ENCODE measurements around the gene MYL11. TPM values are rescaled to one million over a fixed set of nuclear protein-coding genes. Genes with fewer than 3 reads are reported as not detected.

MYL11 gene, protein sequence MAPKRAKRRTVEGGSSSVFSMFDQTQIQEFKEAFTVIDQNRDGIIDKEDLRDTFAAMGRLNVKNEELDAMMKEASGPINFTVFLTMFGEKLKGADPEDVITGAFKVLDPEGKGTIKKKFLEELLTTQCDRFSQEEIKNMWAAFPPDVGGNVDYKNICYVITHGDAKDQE
- total RNA-seq = not detected in 2 replicates

DNA sequence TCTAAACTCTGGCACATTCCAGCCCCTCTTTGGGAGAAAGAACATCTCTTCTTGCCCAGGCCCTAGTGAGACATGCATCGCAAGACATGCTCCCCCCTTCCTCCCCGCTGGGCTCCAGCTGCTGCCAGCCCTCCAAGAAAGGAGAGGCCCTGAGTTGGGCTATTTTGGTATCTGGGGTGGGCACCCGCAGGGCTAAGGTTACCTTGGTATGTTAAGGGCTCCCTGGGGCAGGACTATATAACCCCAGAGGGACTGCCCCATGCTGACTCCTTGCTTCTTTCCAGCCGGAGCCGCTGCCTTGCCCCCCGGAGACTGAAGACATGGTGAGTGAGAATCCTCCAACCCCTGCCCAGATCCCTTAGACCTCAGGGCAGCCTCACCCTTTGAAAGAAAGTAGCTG is at the start of gene MYL11:
TSS of gene MYL11 (plus strand) at position 265 of the 400 bp plus-strand sequence. CDS start at position 321, 56 bp downstream.

GRCh38 chr16:30355144-30355953 is 19.3 kb upstream of the MYL11 start, which contains the start of gene CD2BP2:
Gene CD2BP2 (minus strand): TSS chr16:30355308. CDS start chr16:30354681, 627 bp downstream.

DNA sequence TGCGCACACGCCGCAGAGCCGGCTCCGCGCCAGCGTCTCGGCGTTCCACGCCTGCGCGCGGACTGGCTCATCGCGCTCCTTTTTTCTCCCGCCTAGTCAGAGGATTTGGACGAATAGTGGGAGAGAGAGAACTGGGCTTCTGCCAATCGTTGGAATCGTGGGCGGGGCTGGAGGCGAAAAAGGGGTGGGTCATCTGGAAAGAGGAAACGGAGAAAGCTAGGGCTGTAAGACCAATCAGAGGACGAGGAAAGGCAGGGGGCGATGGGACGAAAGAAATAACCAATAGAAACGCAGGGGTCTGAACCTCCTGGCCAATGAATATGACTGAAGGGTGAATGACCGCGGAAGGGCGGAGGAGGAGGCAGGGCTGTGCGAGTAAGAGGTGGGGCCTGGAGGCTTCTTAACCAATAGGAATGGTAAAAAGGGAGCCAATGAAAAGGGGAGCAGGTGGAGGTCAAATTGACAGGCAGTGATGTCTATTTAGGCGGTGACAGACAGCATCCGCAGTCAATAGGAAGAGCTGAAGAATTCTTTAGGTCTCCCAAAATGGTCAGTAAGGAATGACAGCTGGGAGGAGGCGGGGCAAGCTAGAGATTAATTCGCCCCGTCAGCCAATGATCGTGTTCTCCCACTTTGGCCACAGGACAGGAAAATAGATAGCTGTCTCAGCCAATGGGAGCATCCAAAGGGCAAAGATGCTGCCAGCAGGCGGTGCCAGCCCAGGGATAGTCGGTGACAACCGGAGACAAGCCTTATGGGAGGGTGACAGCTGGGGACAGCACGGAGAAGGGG is 4.0 kb upstream of the MYL11 start, which contains the start of gene TBC1D10B:
TSS of gene TBC1D10B (minus strand) at position 39 of the 792 bp plus-strand sequence. CDS start 311 bp downstream, outside the sequence.

DNA sequence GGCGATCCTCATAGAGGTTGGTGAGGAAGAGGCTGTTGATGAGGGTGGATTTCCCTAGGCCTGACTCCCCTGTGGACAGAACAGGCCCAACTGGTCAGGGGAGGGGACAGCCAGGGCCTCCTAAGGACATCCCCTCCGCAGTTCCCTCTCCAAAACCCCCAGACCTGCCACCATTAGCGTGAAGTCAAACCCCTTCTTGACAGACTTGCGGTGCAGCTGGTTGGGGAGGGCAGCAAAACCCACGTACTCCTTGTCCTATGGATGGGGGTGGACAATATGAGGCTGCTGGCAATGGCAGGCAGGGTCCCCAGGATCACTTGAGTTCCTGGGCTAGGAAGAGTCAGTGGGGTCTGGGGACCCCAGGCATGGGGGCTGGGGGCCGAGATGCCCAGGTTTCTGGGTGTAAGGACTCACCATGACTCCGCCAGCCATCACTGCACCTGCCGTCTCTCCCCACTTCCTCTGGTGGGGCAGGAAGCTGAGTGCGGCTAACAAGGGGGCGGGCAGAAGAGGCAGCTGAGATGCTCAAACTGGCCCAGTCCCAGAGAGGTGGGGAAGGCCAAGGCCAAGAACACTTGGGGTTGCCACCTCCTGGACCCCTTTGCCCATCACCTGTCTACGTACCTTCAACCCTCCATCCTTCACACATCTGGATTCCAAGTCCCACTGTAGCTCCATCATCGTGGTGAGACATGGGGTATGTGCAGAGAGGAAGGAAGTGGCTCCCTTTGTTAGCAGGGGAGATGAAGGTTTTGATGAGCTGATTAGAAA is 7.7 kb downstream of the MYL11 start, which contains the start of gene SEPTIN1:
TSS of gene SEPTIN1 (minus strand) at position 451 of the 771 bp plus-strand sequence. CDS start at position 432, 19 bp downstream.

DNA sequence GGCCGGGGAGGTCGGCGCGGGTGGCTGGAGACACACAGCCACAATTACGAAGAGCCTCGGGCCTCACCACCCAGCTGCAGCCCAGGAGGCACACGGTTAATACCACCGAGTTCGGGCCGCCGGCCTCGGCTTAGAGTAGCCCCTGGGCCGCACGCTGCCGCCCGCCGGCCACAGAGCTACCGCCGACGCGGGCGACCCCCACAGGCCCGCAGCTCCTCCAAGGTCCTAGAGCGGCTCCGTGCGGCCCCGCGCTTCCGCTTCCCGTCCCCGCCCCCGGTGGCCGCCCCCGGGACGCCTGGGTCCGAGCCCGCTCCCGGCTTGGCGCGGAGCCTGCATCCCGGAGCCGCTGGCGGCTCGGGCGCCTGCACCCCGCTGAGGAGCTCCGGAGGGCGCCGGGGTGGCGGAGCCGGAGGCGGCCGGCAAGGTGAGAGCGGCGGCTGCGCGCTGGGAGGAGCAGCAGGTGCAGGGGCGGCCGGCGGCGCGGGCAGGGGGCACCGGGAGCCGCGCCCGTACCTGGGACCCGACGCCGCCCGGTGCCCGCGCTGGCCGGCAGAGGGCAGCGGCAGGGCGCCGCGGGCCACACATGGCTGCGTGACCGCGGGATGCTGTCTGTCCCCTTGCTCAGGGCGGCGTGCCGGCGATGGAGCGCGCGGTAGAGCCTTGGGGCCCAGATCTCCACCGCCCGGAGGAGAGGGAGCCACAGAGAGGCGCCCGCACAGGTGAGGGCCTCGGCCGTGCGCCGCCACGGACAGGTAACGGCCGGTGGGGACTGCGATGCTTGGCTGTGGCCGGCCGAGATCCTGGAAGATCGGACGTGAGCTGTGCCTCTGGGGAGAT is 20.8 kb downstream of the MYL11 start, which contains the start of gene ZNF48:
TSS of gene ZNF48 (plus strand) at position 266 of the 837 bp plus-strand sequence. CDS start at position 641, 375 bp downstream.

GRCh38 chr16:30407102-30407803 is 32.7 kb downstream of the MYL11 start, which contains the start of gene ZNF771:
Gene ZNF771 (plus strand): TSS chr16:30407606. CDS start chr16:30408054, 448 bp downstream.

Small RNA genes lying within 50 kb of the gene (small RNA-seq; reads per million reads assigned to genes)
- 12.6 reads per million, percentile 93 among the genes with 10 or more reads in this experiment for gene RF00406

Other genes starting within 250 kb of the MYL11 start
- gene CORO1A, start 191.2 kb upstream of the MYL11 start, total RNA-seq = 3.8 and 4.0 TPM in 2 replicates
- 114 and 168 TPM in 2 replicates for gene BOLA2B, start 181.1 kb upstream of the MYL11 start, total RNA-seq
- gene SLX1A, start 180.9 kb upstream of the MYL11 start, total RNA-seq = 27.2 and 46.3 TPM in 2 replicates
- 4.4 and 4.5 TPM in 2 replicates for gene SULT1A3, start 175.5 kb upstream of the MYL11 start, total RNA-seq
- gene NPIPB13, start 126.3 kb upstream of the MYL11 start, total RNA-seq = 3.2 and 4.0 TPM in 2 replicates
- gene CD2BP2, start 19.5 kb upstream of the MYL11 start, total RNA-seq = 29.5 and 30.5 TPM in 2 replicates
- 36.4 and 49.8 TPM in 2 replicates for gene TBC1D10B, start 4.3 kb upstream of the MYL11 start, total RNA-seq
- under 0.01 and 0.50 TPM in 2 replicates for gene SEPTIN1, start 7.8 kb downstream of the MYL11 start, total RNA-seq
- gene ZNF48, start 20.6 kb downstream of the MYL11 start, total RNA-seq = 10.5 and 10.9 TPM in 2 replicates
- 7.4 and 7.6 TPM in 2 replicates for gene ZNF771, start 32.8 kb downstream of the MYL11 start, total RNA-seq
- gene DCTPP1, start 55.2 kb downstream of the MYL11 start, total RNA-seq = 46.0 and 51.1 TPM in 2 replicates
- 14.5 and 15.7 TPM in 2 replicates for gene SEPHS2, start 71.1 kb downstream of the MYL11 start, total RNA-seq
- not detected in 2 replicates for gene ITGAL, start 97.9 kb downstream of the MYL11 start, total RNA-seq
- gene ZNF768, start 151.8 kb downstream of the MYL11 start, total RNA-seq = 17.6 and 20.8 TPM in 2 replicates
- gene ZNF747, start 160.1 kb downstream of the MYL11 start, total RNA-seq = 5.7 and 9.0 TPM in 2 replicates
- gene ZNF764, start 183.6 kb downstream of the MYL11 start, total RNA-seq = 7.3 and 7.4 TPM in 2 replicates
- 4.5 and 5.9 TPM in 2 replicates for gene ZNF688, start 196.9 kb downstream of the MYL11 start, total RNA-seq
- 7.4 and 9.5 TPM in 2 replicates for gene ZNF785, start 210.9 kb downstream of the MYL11 start, total RNA-seq
- 4.7 and 5.9 TPM in 2 replicates for gene ZNF689, start 235.6 kb downstream of the MYL11 start, total RNA-seq